22Rv1 (cell line): Measurements from ENCODE around the gene SERTM1.

Source experiments
- CTCF ChIP-seq: fragments of 450-650 bp; IDR thresholded peaks from 2 replicates; pipeline ENCODE4 v1.5.1; 2017; ENCODE audit warnings: mild to moderate bottlenecking
- ZFX ChIP-seq: fragments of 450-650 bp; IDR thresholded peaks from 2 replicates; pipeline ENCODE4 v1.6.1; 2017; ENCODE audit warnings: antibody characterized with exemption, borderline replicate concordance

GRCh38 chr13:36712290-36712689 is 38.5 kb downstream of the SERTM1 start:
- TF ChIP-seq CTCF: no peak
- no peak for TF ChIP-seq ZFX
